Mesothelial cell of epicardium (in vitro differentiated cells): Measurements from ENCODE around the gene PROSER1. TPM values are rescaled to one million over a fixed set of nuclear protein-coding genes. Genes with fewer than 3 reads are reported as not detected.
A peak's percentile ranks its signal among the peaks of the same experiment; 100 is the strongest.
"Not testable (repeated sequence)": the region's sequence is repeated elsewhere in the genome, so short reads cannot be mapped to it uniquely, and the experiment has no call there.

ENCODE experiments used
- DNase-seq, 2 experiments: peaks; one replicate each; pipeline ENCODE4 v3.0.0; 2021; ENCODE audit warnings: low spot score in 2 of 2; ENCODE audit not compliant: unreplicated experiment in 2 of 2
- H3K27ac Mint-ChIP-seq: 2 replicates; pipeline ENCODE4 v1.8.0; 2021; ENCODE audit warnings: mixed read lengths
- H3K27me3 Mint-ChIP-seq: 2 replicates; pipeline ENCODE4 v1.8.0; 2021; ENCODE audit warnings: low read depth, mixed read lengths
- H3K36me3 Mint-ChIP-seq: 2 replicates; pipeline ENCODE4 v1.8.0; 2021; ENCODE audit warnings: mixed read lengths
- H3K4me1 Mint-ChIP-seq: 2 replicates; pipeline ENCODE4 v1.8.0; 2021; ENCODE audit warnings: mixed read lengths
- H3K4me3 Mint-ChIP-seq: 2 replicates; pipeline ENCODE4 v1.8.0; 2021; ENCODE audit warnings: mild to moderate bottlenecking, moderate library complexity, mixed read lengths
- H3K9me3 Mint-ChIP-seq: 2 replicates; pipeline ENCODE4 v1.8.0; 2021; ENCODE audit warnings: mixed read lengths
- total RNA-seq: library from RNA; stranded (reverse); gene quantifications from 3 replicates; pipeline ENCODE4 v1.2.1, GENCODE V29; 2021
- TF ChIP-seq, protein P1 (sequence below): fragments of 200-600 bp; sonication (generic); IDR thresholded peaks from one replicate; pipeline ENCODE4 v1.5.0; 2021; ENCODE audit warnings: antibody characterized with exemption; ENCODE audit not compliant: unreplicated experiment

The PROSER1 gene
- total RNA-seq, 1 donor from 2014 or later, result 58.8 TPM

DNA sequence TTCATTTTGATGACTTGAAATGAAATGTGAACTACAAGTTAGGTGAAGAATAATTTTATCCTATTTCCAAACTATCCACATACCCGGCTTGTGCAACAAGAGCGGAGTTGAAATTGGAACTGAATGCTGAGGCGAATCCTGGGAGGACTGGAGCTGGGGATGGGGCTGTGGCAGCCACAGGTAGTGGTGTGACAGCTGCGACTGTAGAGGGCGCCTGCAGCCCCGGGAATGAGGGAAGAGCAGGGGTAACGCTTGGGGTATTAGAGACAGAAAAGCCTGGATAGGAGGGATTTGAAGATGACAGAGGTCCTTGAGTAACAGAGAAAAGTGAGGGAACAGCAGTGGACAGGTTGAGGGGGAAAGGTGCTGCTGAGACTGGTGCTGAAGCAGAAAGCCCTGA, 25.3 kb downstream of the PROSER1 start:
- H3K9me3 Mint-ChIP-seq, result no peaks in the 10 kb centered on the region
- H3K27ac Mint-ChIP-seq, result no peak overlapping the region
- no peaks in the 10 kb centered on the region for H3K4me1 Mint-ChIP-seq
- no peak overlapping the region for H3K4me3 Mint-ChIP-seq
- no peaks in the 10 kb centered on the region for H3K27me3 Mint-ChIP-seq
- TF ChIP-seq, protein P1, sequence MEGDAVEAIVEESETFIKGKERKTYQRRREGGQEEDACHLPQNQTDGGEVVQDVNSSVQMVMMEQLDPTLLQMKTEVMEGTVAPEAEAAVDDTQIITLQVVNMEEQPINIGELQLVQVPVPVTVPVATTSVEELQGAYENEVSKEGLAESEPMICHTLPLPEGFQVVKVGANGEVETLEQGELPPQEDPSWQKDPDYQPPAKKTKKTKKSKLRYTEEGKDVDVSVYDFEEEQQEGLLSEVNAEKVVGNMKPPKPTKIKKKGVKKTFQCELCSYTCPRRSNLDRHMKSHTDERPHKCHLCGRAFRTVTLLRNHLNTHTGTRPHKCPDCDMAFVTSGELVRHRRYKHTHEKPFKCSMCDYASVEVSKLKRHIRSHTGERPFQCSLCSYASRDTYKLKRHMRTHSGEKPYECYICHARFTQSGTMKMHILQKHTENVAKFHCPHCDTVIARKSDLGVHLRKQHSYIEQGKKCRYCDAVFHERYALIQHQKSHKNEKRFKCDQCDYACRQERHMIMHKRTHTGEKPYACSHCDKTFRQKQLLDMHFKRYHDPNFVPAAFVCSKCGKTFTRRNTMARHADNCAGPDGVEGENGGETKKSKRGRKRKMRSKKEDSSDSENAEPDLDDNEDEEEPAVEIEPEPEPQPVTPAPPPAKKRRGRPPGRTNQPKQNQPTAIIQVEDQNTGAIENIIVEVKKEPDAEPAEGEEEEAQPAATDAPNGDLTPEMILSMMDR, result no peak
- peaks cover 56% of the 10 kb centered on the region for H3K36me3 Mint-ChIP-seq
- no peak for DNase-seq

DNA sequence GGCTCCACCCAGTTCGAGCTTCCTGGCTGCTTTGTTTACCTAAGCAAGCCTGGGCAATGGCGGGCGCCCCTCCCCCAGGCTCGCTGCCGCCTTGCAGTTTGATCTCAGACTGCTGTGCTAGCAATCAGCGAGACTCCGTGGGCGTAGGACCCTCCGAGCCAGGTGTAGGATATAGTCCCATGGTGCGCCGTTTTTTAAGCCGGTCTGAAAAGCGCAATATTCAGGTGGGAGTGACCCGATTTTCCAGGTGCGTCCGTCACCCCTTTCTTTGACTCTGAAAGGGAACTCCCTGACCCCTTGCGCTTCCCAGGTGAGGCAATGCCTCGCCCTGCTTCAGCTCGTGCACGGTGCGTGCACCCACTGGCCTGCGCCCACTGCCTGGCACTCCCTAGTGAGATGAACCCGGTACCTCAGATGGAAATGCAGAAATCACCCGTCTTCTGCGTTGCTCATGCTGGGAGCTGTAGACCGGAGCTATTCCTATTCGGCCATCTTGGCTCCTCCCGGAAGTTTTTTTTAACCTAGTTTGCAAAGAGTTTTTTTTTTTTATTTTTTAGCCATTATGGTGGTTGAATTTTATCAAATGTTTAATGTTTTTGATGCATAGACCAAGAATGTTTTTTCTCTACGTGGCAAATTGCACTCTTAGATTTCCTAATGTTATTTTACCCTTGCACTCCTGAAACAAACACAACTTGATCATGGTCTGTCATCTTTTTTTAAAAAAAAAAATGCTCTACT, 31.3 kb downstream of the PROSER1 start:
- not testable (repeated sequence) for H3K4me1 Mint-ChIP-seq, H3K27me3 Mint-ChIP-seq, H3K27ac Mint-ChIP-seq, DNase-seq, H3K9me3 Mint-ChIP-seq
- peak overlapping the region; percentile 47 for H3K4me3 Mint-ChIP-seq
- peaks cover 31% of the 10 kb centered on the region for H3K36me3 Mint-ChIP-seq

DNA sequence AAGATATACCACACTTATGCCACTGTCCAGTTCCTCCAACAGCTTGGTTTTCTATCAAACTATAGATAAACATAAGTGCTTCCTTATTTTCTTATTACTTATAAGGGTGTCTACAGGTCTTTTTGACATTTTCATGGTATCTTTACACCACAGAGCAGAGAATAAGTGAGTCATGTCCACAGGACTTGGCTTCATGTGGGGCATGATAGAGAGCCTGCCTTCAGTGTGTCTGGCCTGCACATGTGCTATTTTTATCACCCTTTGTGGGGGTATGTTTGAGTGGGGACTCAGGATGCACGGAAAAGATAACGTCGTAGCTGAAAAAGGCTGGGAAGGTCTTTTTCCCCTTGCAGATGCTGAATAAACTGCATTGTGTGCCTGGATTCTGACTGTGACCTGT, 39.1 kb downstream of the PROSER1 start:
- no peaks in the 10 kb centered on the region for H3K36me3 Mint-ChIP-seq
- no peaks in the 10 kb centered on the region for H3K27me3 Mint-ChIP-seq
- H3K4me1 Mint-ChIP-seq, result no peaks in the 10 kb centered on the region
- H3K27ac Mint-ChIP-seq, result no peak overlapping the region
- TF ChIP-seq, protein P1, result no peak
- H3K4me3 Mint-ChIP-seq, result no peak overlapping the region
- no peak for DNase-seq
- no peaks in the 10 kb centered on the region for H3K9me3 Mint-ChIP-seq

DNA sequence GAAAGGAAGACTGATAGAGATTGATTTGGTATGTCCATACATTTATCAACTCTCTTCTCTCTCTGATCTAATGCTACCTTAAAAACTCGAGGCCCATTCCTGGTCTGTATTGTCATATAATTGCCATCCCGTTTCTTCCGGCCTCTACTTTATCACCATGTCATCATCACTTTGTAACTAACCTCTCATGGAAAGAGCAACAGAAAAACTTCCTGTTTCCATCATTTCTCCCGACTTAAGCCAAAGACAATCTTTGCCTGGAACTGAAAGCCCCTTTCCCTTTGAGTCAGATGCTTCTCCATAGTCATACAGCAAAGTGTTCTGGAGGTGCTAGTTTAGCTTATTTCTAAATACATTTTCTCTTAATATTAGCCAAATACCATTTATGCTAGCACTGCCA, 44.5 kb downstream of the PROSER1 start:
- H3K9me3 Mint-ChIP-seq, result no peaks in the 10 kb centered on the region
- no peak overlapping the region for H3K4me3 Mint-ChIP-seq
- H3K27ac Mint-ChIP-seq, result no peak overlapping the region
- TF ChIP-seq, protein P1, result no peak
- DNase-seq, result no peak
- peaks cover 5% of the 10 kb centered on the region for H3K4me1 Mint-ChIP-seq
- H3K27me3 Mint-ChIP-seq, result no peaks in the 10 kb centered on the region
- H3K36me3 Mint-ChIP-seq, result no peaks in the 10 kb centered on the region

DNA sequence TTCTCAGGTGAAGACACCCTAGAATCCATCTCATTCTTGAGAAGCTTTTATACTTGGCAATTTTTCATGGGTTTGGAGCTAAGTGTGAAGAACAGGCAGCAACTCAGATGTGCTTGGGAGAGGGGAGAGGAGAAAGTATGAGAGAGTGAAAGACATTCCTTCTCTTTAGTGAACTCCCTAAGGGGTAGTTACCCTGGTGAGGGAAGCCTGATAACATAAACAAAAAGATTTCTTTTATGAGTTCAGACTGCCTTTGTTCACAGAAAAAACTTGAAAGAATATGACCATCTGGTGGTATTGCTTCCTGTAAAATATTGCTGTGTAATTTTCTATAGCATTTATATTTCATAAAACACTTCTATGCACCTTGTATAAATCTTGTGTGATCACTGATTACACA, 47.2 kb downstream of the PROSER1 start, which contains the start of gene STOML3:
TSS of gene STOML3 (minus strand) at position 139 of the 400 bp plus-strand sequence. CDS start at position 29, 110 bp downstream.
- no peaks in the 10 kb centered on the region for H3K36me3 Mint-ChIP-seq
- H3K4me1 Mint-ChIP-seq, result peaks cover 9% of the 10 kb centered on the region
- TF ChIP-seq, protein P1, result no peak
- H3K27me3 Mint-ChIP-seq, result no peaks in the 10 kb centered on the region
- H3K9me3 Mint-ChIP-seq, result no peaks in the 10 kb centered on the region
- peak within 1 kb of the TSS; percentile 40 for H3K27ac Mint-ChIP-seq
- DNase-seq, result no peak
- no peak within 1 kb of the TSS for H3K4me3 Mint-ChIP-seq

DNA sequence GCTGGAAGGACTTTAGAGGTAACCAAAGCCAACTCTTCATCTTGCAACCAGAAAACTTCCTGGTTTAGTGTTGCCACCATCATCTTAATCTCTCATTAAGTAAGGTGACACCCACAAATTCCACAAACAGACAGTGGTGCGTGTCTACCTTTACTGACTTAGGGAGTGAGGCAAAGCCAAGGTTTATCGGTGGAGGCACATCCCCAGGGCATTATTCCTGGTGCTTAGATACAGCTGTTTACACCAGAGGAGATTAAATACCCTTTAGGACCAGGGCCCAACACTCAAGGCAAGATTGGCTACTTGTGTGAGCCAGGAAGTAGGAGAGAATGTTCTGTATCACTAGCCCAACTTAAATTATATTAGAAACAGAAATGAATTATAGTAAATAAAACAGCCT, 56.8 kb downstream of the PROSER1 start:
- H3K36me3 Mint-ChIP-seq, result no peaks in the 10 kb centered on the region
- H3K27me3 Mint-ChIP-seq, result no peaks in the 10 kb centered on the region
- TF ChIP-seq, protein P1, result no peak
- H3K9me3 Mint-ChIP-seq, result peaks cover 15% of the 10 kb centered on the region
- DNase-seq, result no peak
- H3K27ac Mint-ChIP-seq, result no peak overlapping the region
- no peak overlapping the region for H3K4me3 Mint-ChIP-seq
- no peaks in the 10 kb centered on the region for H3K4me1 Mint-ChIP-seq
